A549 (cell line): Measurements from ENCODE around the gene MRRF. TPM values are rescaled to one million over a fixed set of nuclear protein-coding genes. Genes with fewer than 3 reads are reported as not detected.

Source experiments
- ATAC-seq, 2 experiments: fragments of 200-7000 bp in 1 of 2; fragments of >200 bp in 1 of 2; cut with Nextera tagmentation in 1 of 2; cut with Tn5 transposase in 1 of 2; 3 replicates each; pipeline versions ENCODE4 v1.8.0 to v1.9.1; 2018 to 2020; ENCODE audit warnings: mild to moderate bottlenecking in 1 of 2, moderate library complexity in 1 of 2
- CTCF ChIA-PET: fragments of 300-600 bp; sonication (Branson Sonifier 250); formaldehyde crosslinking; extraction: SDS; loops from one replicate; lab custom pipeline; 2021; ENCODE audit warnings: antibody characterized with exemption, inconsistent platforms; lab: Yijun Ruan, JAX
- POLR2A ChIA-PET: fragments of 350-600 bp; formaldehyde crosslinking; extraction: SDS; loops from one replicate; lab custom pipeline; 2021; ENCODE audit warnings: antibody characterized with exemption, inconsistent platforms; lab: Yijun Ruan, JAX
- DNase-seq, 2 experiments: peaks; one replicate each; pipeline versions ENCODE4 v3.0.0 to v3.0.0-alpha.2; 2011 to 2016; ENCODE audit warnings: low read depth in 1 of 2, low spot score in 1 of 2
- FAIRE-seq: peaks from 2 replicates; lab custom pipeline; 2011; peaks lifted over from hg19 to GRCh38; lab: Jason Lieb, UNC
- H3K27ac ChIP-seq, 2 experiments: fragments of >200 bp; sonication (Bioruptor Twin); formaldehyde crosslinking; 3 replicates each; pipeline ENCODE4 v1.5.1; 2016 to 2017
- H3K4me1 ChIP-seq: fragments of >200 bp; sonication (Bioruptor Twin); formaldehyde crosslinking; 3 replicates; pipeline ENCODE4 v1.6.1; 2016
- H3K4me2 ChIP-seq: fragments of >200 bp; sonication (Bioruptor Twin); formaldehyde crosslinking; 3 replicates; pipeline ENCODE4 v1.6.1; 2016
- H3K4me3 ChIP-seq: fragments of >200 bp; sonication (Bioruptor Twin); formaldehyde crosslinking; 3 replicates; pipeline ENCODE4 v1.5.1; 2016
- H3K9me3 ChIP-seq: fragments of >200 bp; sonication (Bioruptor Twin); formaldehyde crosslinking; 3 replicates; pipeline ENCODE4 v1.6.1; 2016
- CBX8 ChIP-seq: fragments of 200-600 bp; sonication (generic); IDR thresholded peaks from 2 replicates; pipeline ENCODE4 v1.6.1; 2016
- CHD2 ChIP-seq: fragments of 150-350 bp; IDR thresholded peaks from 2 replicates; pipeline ENCODE4 v1.6.1; 2014; ENCODE audit warnings: low read length; ENCODE audit not compliant: partially characterized antibody
- EHMT2 ChIP-seq: fragments of 200-600 bp; sonication (generic); IDR thresholded peaks from 2 replicates; pipeline ENCODE4 v1.6.1; 2016; ENCODE audit warnings: antibody characterized with exemption, low read depth, mild to moderate bottlenecking, moderate library complexity
- FOSL2 ChIP-seq, 2 experiments: fragments of 450-650 bp in 1 of 2; fragments of >200 bp in 1 of 2; sonication (Bioruptor Twin) in 1 of 2; formaldehyde crosslinking; IDR thresholded peaks; 2 replicates each; pipeline versions ENCODE4 v1.5.0 to v1.6.1; 2016 to 2020; ENCODE audit warnings: mild to moderate bottlenecking in 1 of 2, moderate library complexity in 1 of 2
- HDAC2 ChIP-seq: fragments of 200-600 bp; sonication (generic); IDR thresholded peaks from 2 replicates; pipeline ENCODE4 v1.6.1; 2016
- JUNB ChIP-seq: fragments of >200 bp; sonication (Bioruptor Twin); formaldehyde crosslinking; IDR thresholded peaks from 2 replicates; pipeline ENCODE4 v1.6.1; 2016
- KDM5A ChIP-seq: fragments of 200-600 bp; sonication (generic); IDR thresholded peaks from 2 replicates; pipeline ENCODE4 v1.6.1; 2016; ENCODE audit warnings: antibody characterized with exemption, mild to moderate bottlenecking
- NFE2L2 ChIP-seq: fragments of 150-350 bp; conservative IDR thresholded peaks from 2 replicates; pipeline ENCODE4 v1.6.1; 2014; ENCODE audit warnings: low read length
- NPAS2 ChIP-seq: fragments of 250-450 bp; sonication (Bioruptor Pico); IDR thresholded peaks from 2 replicates; pipeline ENCODE4 v1.8.0; 2022; ENCODE audit warnings: mild to moderate bottlenecking, moderate library complexity, borderline replicate concordance
- POLR2A ChIP-seq: IDR thresholded peaks from 2 replicates; pipeline ENCODE4 v1.6.1; 2012; ENCODE audit warnings: mild to moderate bottlenecking, low read length
- RARB ChIP-seq: fragments of 250-450 bp; sonication (Bioruptor Pico); IDR thresholded peaks from 2 replicates; pipeline ENCODE4 v1.8.0; 2021; ENCODE audit warnings: mild to moderate bottlenecking, moderate library complexity
- RCOR1 ChIP-seq: fragments of 150-350 bp; IDR thresholded peaks from 2 replicates; pipeline ENCODE4 v1.6.1; 2014; ENCODE audit warnings: antibody characterized with exemption, low read length, low read depth
- RFX5 ChIP-seq: fragments of 450-650 bp; IDR thresholded peaks from 2 replicates; pipeline ENCODE4 v1.7.1; 2014; ENCODE audit warnings: antibody characterized with exemption, mild to moderate bottlenecking, moderate library complexity
- RNF2 ChIP-seq: fragments of 200-600 bp; sonication (generic); IDR thresholded peaks from 2 replicates; pipeline ENCODE4 v1.6.1; 2016; ENCODE audit warnings: low read depth, mild to moderate bottlenecking, antibody characterized with exemption, moderate library complexity, borderline replicate concordance
- SMC3 ChIP-seq: fragments of >200 bp; sonication (Bioruptor Twin); formaldehyde crosslinking; IDR thresholded peaks from 3 replicates; pipeline ENCODE4 v1.6.1; 2018; ENCODE audit warnings: inconsistent platforms
- SREBF2 ChIP-seq: fragments of 450-650 bp; IDR thresholded peaks from 2 replicates; pipeline ENCODE4 v1.6.1; 2014; ENCODE audit warnings: mild to moderate bottlenecking, moderate library complexity
- ZFP36 ChIP-seq: fragments of 450-650 bp; IDR thresholded peaks from 2 replicates; pipeline ENCODE4 v1.6.1; 2014; ENCODE audit warnings: borderline replicate concordance; ENCODE audit not compliant: partially characterized antibody
- ZSCAN20 ChIP-seq: fragments of 250-450 bp; sonication (Bioruptor Pico); IDR thresholded peaks from 2 replicates; pipeline ENCODE4 v1.8.0; 2022; ENCODE audit warnings: mild to moderate bottlenecking, moderate library complexity
- WGBS: methylation state at CpG from one replicate; pipeline ENCODE4 v1.1.6; 2017; ENCODE audit errors: missing lambda C conversion rate; 5-methylcytosine and 5-hydroxymethylcytosine counted together
- polyA plus RNA-seq, 4 experiments: library from polyadenylated mRNA; depleted of rRNA in 3 of 4; stranded (reverse); fragments of >200 nt; fragmentation: RNase III in 1 of 4; extraction: RNeasy Plus Mini Kit Qiagen cat#74134 plus additional on column Dnase treatment in 1 of 4; gene quantifications; 2 replicates in 3 of 4; 3 replicates in 1 of 4; pipeline ENCODE4 v1.2.3, GENCODE V29; 2011 to 2017
- TF ChIP-seq, protein P1 (sequence below): fragments of 250-450 bp; sonication (Bioruptor Pico); IDR thresholded peaks from 2 replicates; pipeline ENCODE4 v1.5.0; 2020; ENCODE audit warnings: low read depth, mild to moderate bottlenecking, moderate library complexity
- TF ChIP-seq, protein P2 (sequence below): IDR thresholded peaks from 2 replicates; pipeline ENCODE4 v1.6.1; 2012; ENCODE audit warnings: low read depth, borderline replicate concordance
- TF ChIP-seq, protein P3 (sequence below): fragments of >200 bp; sonication (Bioruptor Twin); formaldehyde crosslinking; IDR thresholded peaks from 3 replicates; pipeline ENCODE4 v1.6.1; 2016
- TF ChIP-seq, protein P4 (sequence below): fragments of 200-600 bp; sonication (generic); IDR thresholded peaks from 2 replicates; pipeline ENCODE4 v1.6.1; 2016; ENCODE audit warnings: antibody characterized with exemption, mild to moderate bottlenecking, moderate library complexity

Gene MRRF
- polyA plus RNA-seq, 2 of the 4 experiments (the other 2 are of a cell fraction) = 63.6 to 107 TPM

DNA sequence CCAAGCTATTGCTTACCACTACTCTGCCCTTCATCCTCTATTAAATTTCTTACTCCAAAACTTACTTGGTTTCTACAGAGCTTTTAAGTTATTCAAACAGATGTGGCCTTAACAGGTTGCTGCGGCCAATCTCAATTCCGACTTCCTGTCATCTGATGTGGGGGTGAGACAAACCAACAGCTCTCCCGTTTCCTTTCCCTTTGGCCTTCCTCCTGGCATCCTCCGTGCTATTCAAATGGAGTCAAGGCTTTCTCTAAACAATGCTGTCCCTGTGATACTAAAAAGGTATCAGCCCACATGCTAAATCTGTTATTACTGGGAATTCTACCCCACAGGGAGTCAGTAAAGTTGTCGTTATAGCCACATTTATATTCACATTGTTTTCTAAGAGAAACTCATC is 11.9 kb upstream of the MRRF start:
- CTCF ChIA-PET = interaction anchor here (0.8 to 1.0 kb wide), 2 partner anchors 10 to 129 kb away, joined by 3 read pairs; no protein-coding TSS in a partner anchor
- 93% methylated on average over 5 of the region's 5 CpGs for WGBS
- H3K27ac ChIP-seq = no peak overlapping the region
- FAIRE-seq = no peak
- no peak for DNase-seq
- H3K4me1 ChIP-seq = no peaks in the 10 kb centered on the region
- POLR2A ChIA-PET = no interaction called here
- H3K9me3 ChIP-seq = no peaks in the 10 kb centered on the region
- TF ChIP-seq RCOR1 = no peak
- no peak for ATAC-seq
- H3K4me2 ChIP-seq = no peak overlapping the region
- H3K4me3 ChIP-seq = no peak overlapping the region

- ATAC-seq (no peak), DNase-seq (no peak), FAIRE-seq (no peak)
- Histone ChIP-seq H3K4me1 (no peaks in the 10 kb centered on the region), H3K9me3 (no peaks in the 10 kb centered on the region), H3K27ac (no peak overlapping the region), H3K4me2 (no peak overlapping the region), H3K4me3 (no peak overlapping the region)
- ChIA-PET CTCF (interaction anchor here (0.7 kb wide), 1 partner anchor 29 kb away, joined by 3 read pairs; no protein-coding TSS in a partner anchor), POLR2A (no interaction called here)
- TF ChIP-seq KDM5A (no peak), HDAC2 (no peak), FOSL2 (IDR thresholded peaks at IDR 0.05) (no peak), FOSL2 (CRISPR knock-in tag; IDR thresholded peaks at IDR 0.05) (no peak), NPAS2 (CRISPR knock-in tag) (no peak), ZSCAN20 (CRISPR knock-in tag) (no peak), EHMT2 (no peak), RFX5 (no peak), CBX8 (no peak), POLR2A (no peak), CHD2 (no peak)
- TF ChIP-seq, protein P1, sequence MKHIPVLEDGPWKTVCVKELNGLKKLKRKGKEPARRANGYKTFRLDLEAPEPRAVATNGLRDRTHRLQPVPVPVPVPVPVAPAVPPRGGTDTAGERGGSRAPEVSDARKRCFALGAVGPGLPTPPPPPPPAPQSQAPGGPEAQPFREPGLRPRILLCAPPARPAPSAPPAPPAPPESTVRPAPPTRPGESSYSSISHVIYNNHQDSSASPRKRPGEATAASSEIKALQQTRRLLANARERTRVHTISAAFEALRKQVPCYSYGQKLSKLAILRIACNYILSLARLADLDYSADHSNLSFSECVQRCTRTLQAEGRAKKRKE = no peak
- TF ChIP-seq, protein P2, sequence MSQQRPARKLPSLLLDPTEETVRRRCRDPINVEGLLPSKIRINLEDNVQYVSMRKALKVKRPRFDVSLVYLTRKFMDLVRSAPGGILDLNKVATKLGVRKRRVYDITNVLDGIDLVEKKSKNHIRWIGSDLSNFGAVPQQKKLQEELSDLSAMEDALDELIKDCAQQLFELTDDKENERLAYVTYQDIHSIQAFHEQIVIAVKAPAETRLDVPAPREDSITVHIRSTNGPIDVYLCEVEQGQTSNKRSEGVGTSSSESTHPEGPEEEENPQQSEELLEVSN = no peak
- whole genome bisulfite sequencing = 88% methylated on average over 3 of the region's 3 CpGs
Observed at GRCh38 chr9:122254761-122255160, 9.9 kb upstream of the MRRF start.

DNA sequence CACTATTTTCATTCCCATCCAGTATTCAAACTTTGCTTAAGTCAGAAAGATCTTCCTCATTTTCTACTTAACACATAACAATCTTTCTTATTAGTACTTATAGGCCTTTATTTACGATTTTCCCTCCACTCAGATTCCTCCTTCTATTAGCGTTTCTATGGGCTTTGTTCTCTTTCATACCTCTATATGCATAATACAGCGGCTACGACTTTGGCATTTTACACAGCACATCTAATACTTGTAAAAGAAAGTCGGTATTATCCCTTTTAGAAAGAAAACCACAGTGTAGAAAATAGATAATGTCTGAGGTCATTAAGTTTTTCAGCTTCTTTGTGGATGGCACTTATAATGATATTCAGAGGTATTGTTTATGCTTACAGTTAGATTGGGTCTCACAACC is 8.5 kb upstream of the MRRF start:
- no peaks in the 10 kb centered on the region for H3K4me1 ChIP-seq
- ATAC-seq (no peak), FAIRE-seq (no peak), DNase-seq (no peak)
- TF ChIP-seq SREBF2 (no peak), RNF2 (no peak), RARB (CRISPR knock-in tag) (no peak), NPAS2 (CRISPR knock-in tag) (no peak), SMC3 (no peak), JUNB (no peak), ZFP36 (no peak), NFE2L2 (no peak), EHMT2 (no peak), CBX8 (no peak), ZSCAN20 (CRISPR knock-in tag) (no peak)
- TF ChIP-seq, protein P3, sequence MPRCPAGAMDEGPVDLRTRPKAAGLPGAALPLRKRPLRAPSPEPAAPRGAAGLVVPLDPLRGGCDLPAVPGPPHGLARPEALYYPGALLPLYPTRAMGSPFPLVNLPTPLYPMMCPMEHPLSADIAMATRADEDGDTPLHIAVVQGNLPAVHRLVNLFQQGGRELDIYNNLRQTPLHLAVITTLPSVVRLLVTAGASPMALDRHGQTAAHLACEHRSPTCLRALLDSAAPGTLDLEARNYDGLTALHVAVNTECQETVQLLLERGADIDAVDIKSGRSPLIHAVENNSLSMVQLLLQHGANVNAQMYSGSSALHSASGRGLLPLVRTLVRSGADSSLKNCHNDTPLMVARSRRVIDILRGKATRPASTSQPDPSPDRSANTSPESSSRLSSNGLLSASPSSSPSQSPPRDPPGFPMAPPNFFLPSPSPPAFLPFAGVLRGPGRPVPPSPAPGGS = no peak
- TF ChIP-seq, protein P4, sequence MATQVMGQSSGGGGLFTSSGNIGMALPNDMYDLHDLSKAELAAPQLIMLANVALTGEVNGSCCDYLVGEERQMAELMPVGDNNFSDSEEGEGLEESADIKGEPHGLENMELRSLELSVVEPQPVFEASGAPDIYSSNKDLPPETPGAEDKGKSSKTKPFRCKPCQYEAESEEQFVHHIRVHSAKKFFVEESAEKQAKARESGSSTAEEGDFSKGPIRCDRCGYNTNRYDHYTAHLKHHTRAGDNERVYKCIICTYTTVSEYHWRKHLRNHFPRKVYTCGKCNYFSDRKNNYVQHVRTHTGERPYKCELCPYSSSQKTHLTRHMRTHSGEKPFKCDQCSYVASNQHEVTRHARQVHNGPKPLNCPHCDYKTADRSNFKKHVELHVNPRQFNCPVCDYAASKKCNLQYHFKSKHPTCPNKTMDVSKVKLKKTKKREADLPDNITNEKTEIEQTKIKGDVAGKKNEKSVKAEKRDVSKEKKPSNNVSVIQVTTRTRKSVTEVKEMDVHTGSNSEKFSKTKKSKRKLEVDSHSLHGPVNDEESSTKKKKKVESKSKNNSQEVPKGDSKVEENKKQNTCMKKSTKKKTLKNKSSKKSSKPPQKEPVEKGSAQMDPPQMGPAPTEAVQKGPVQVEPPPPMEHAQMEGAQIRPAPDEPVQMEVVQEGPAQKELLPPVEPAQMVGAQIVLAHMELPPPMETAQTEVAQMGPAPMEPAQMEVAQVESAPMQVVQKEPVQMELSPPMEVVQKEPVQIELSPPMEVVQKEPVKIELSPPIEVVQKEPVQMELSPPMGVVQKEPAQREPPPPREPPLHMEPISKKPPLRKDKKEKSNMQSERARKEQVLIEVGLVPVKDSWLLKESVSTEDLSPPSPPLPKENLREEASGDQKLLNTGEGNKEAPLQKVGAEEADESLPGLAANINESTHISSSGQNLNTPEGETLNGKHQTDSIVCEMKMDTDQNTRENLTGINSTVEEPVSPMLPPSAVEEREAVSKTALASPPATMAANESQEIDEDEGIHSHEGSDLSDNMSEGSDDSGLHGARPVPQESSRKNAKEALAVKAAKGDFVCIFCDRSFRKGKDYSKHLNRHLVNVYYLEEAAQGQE = no peak
- TF ChIP-seq, protein P1 = no peak
- ChIA-PET CTCF (interaction anchor here (0.9 kb wide), 1 partner anchor 14 kb away, joined by 3 read pairs; no protein-coding TSS in a partner anchor), POLR2A (no interaction called here)
- H3K4me3 ChIP-seq = no peak overlapping the region
- no peak overlapping the region for H3K4me2 ChIP-seq
- H3K9me3 ChIP-seq = no peaks in the 10 kb centered on the region
- no peak overlapping the region for H3K27ac ChIP-seq
- 86% methylated on average over 5 of the region's 5 CpGs for WGBS
